ENCODE measurements around the gene AKAP7.

AKAP7 gene

DNA sequence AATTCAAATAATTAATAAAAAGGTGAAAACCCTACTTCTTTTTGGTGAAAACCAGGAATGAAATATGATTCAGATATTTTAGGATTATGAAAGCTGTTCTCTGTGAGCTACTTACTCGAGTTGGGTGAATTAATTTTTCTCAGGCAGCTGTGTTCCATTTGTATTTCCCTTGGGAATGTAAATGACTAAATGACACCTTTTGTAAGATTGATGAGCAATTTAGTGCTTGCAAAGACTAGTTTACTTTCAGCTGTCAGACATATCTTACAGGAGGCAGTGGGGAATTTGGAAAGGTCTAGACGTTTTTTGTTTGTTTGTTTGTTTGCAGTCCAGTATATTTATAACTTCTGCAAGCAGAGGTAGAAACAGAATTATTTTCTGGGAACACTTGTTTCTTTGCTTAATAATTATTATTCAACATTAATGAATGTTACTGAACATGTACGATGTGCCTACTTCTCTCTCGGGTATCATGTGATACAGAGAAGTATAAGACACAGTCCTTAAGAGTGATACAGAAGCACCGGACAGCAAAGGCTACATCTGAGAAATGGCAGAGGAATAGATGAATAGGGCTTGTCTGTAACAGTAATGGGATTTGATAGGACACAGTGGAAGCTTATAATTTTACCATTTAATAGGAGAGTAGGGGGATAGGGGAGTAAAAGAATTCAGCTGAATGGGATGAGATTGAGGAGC is 91.3 kb downstream of the AKAP7 start:
- no peaks in the 10 kb centered on the region for H3K36me3 ChIP-seq (ENCODE audit: low read length)
- no peaks in the 10 kb centered on the region for H3F3A ChIP-seq (ENCODE audit: insufficient read depth)
- H3K4me2 ChIP-seq (ENCODE audit: low read depth, low read length, poor library complexity, severe bottlenecking): no peak overlapping the region
- no peaks in the 10 kb centered on the region for H3K27me3 ChIP-seq (ENCODE audit: low read length)
- no peaks in the 10 kb centered on the region for H4K20me1 ChIP-seq (ENCODE audit: low read depth, low read length)
- no peak overlapping the region for H3K4me3 ChIP-seq (ENCODE audit: insufficient read depth, low read length, poor library complexity, severe bottlenecking)
- TF ChIP-seq, protein P1, sequence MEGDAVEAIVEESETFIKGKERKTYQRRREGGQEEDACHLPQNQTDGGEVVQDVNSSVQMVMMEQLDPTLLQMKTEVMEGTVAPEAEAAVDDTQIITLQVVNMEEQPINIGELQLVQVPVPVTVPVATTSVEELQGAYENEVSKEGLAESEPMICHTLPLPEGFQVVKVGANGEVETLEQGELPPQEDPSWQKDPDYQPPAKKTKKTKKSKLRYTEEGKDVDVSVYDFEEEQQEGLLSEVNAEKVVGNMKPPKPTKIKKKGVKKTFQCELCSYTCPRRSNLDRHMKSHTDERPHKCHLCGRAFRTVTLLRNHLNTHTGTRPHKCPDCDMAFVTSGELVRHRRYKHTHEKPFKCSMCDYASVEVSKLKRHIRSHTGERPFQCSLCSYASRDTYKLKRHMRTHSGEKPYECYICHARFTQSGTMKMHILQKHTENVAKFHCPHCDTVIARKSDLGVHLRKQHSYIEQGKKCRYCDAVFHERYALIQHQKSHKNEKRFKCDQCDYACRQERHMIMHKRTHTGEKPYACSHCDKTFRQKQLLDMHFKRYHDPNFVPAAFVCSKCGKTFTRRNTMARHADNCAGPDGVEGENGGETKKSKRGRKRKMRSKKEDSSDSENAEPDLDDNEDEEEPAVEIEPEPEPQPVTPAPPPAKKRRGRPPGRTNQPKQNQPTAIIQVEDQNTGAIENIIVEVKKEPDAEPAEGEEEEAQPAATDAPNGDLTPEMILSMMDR (IDR thresholded peaks at IDR 0.05; ENCODE audit: insufficient read depth, low read length, poor library complexity, severe bottlenecking): no peak
- TF ChIP-seq EZH2phosphoT487 (conservative IDR thresholded peaks at IDR 0.05; ENCODE audit: low read length): no peak
- no peaks in the 10 kb centered on the region for H3K9me2 ChIP-seq (replicated peaks; ENCODE audit: insufficient read depth, low read length)
- no peaks in the 10 kb centered on the region for H3K79me2 ChIP-seq (ENCODE audit: insufficient read depth, low read length)
- H3K27ac ChIP-seq (ENCODE audit: low read depth, low read length): no peak overlapping the region
- H3K9me3 ChIP-seq (ENCODE audit: insufficient read depth, low read length): no peaks in the 10 kb centered on the region
- no peak overlapping the region for H3K9ac ChIP-seq (ENCODE audit: low read length)
- H2AFZ ChIP-seq (ENCODE audit: low read depth, low read length, severe bottlenecking): no peak overlapping the region

DNA sequence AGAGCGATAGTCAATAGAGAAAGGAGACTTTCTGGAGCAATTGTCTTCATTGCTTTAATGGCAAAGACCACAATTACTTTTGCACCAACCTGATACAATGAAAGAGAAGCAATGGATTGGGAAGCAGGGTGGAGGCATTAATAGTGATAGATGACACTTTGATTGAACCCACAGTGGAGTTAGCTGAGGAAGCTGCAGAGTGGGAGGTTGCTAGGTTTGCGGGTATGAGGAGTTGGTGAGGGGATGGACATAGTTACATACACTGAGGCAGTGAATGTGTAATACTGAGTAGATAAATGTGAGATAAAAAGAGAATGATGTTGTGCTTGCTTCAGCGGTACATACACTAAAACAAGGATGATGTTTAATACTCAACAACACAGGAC is 91.9 kb downstream of the AKAP7 start:
- Histone ChIP-seq H3K9me2 (replicated peaks; ENCODE audit: insufficient read depth, low read length) (no peaks in the 10 kb centered on the region), H2AFZ (ENCODE audit: low read depth, low read length, severe bottlenecking) (no peak overlapping the region), H3K27ac (ENCODE audit: low read depth, low read length) (no peak overlapping the region), H3K9me3 (ENCODE audit: insufficient read depth, low read length) (no peaks in the 10 kb centered on the region), H3K9ac (ENCODE audit: low read length) (no peak overlapping the region), H3K4me3 (ENCODE audit: insufficient read depth, low read length, poor library complexity, severe bottlenecking) (no peak overlapping the region), H4K20me1 (ENCODE audit: low read depth, low read length) (no peaks in the 10 kb centered on the region), H3K4me2 (ENCODE audit: low read depth, low read length, poor library complexity, severe bottlenecking) (no peak overlapping the region), H3K36me3 (ENCODE audit: low read length) (no peaks in the 10 kb centered on the region), H3F3A (ENCODE audit: insufficient read depth) (no peaks in the 10 kb centered on the region), H3K27me3 (ENCODE audit: low read length) (no peaks in the 10 kb centered on the region), H3K79me2 (ENCODE audit: insufficient read depth, low read length) (no peaks in the 10 kb centered on the region)
- TF ChIP-seq, protein P1 (IDR thresholded peaks at IDR 0.05; ENCODE audit: insufficient read depth, low read length, poor library complexity, severe bottlenecking): no peak
- no peak for TF ChIP-seq EZH2phosphoT487 (conservative IDR thresholded peaks at IDR 0.05; ENCODE audit: low read length)

DNA sequence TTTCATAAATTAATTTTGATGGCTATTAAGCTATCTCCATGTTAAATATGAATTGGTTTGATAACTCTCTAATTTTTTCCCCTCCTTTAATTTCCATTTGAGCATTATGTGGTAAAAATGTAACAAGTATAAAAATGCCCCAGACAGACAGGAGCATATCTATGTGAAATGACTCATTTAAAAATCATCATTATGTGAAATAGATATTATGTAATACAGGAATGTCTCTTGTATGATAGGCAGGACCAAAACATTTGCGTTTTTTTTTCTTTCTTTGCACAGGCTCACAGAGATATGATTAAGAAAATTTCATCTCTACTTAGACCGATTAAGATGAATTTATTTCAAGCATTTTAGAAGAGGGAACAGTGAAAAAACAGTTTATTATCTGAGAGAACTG is 95.8 kb downstream of the AKAP7 start:
- Histone ChIP-seq H3K4me2 (ENCODE audit: low read depth, low read length, poor library complexity, severe bottlenecking) (no peak overlapping the region), H3K9me3 (ENCODE audit: insufficient read depth, low read length) (no peaks in the 10 kb centered on the region), H3K9me2 (replicated peaks; ENCODE audit: insufficient read depth, low read length) (no peaks in the 10 kb centered on the region), H3K4me3 (ENCODE audit: insufficient read depth, low read length, poor library complexity, severe bottlenecking) (no peak overlapping the region), H3K27me3 (ENCODE audit: low read length) (no peaks in the 10 kb centered on the region), H3K27ac (ENCODE audit: low read depth, low read length) (no peak overlapping the region), H3K36me3 (ENCODE audit: low read length) (no peaks in the 10 kb centered on the region), H3F3A (ENCODE audit: insufficient read depth) (no peaks in the 10 kb centered on the region), H2AFZ (ENCODE audit: low read depth, low read length, severe bottlenecking) (no peak overlapping the region), H4K20me1 (ENCODE audit: low read depth, low read length) (no peaks in the 10 kb centered on the region), H3K9ac (ENCODE audit: low read length) (no peak overlapping the region), H3K79me2 (ENCODE audit: insufficient read depth, low read length) (no peaks in the 10 kb centered on the region)
- TF ChIP-seq EZH2phosphoT487 (conservative IDR thresholded peaks at IDR 0.05; ENCODE audit: low read length): no peak
- TF ChIP-seq, protein P1 (IDR thresholded peaks at IDR 0.05; ENCODE audit: insufficient read depth, low read length, poor library complexity, severe bottlenecking): no peak

Measured in SU-DHL-6 (cell line).